ENCODE measurements around the gene PDXDC1.
"Not testable (repeated sequence)": the region's sequence is repeated elsewhere in the genome, so short reads cannot be mapped to it uniquely, and the experiment has no call there.

The PDXDC1 gene

DNA sequence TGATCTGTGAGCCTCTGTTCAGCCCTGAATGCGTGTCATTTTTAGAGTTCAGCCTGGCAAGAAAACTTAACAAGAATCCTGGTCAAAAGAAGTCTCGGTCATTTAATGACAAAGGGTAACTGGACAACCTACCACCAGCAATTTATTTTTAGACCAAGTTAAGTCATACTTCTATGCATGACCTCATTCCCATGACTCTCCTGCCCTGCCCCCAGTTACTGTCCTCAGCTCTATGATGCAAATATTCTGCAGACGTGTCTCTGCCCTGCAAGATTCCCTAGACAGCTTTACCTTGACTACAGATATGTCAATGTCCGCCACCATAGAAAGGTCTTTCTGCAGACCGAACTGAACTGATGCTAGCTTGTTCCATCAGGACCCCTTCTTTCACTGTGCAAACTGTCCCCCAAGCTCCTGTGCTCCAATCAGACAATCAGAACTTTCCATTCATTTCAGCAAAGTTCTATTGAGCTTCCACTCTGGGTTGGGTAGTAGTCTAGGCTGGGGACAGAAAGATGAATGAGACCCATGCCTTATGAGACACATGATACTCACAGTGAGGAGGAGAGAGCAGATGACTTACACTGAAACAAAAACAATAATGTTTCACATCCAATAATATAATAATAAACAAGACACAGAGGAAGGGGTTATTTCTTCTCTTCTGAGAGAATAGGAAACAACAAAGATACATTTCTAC, 194.3 kb downstream of the PDXDC1 start:
- not testable (repeated sequence) for DNase-seq

DNA sequence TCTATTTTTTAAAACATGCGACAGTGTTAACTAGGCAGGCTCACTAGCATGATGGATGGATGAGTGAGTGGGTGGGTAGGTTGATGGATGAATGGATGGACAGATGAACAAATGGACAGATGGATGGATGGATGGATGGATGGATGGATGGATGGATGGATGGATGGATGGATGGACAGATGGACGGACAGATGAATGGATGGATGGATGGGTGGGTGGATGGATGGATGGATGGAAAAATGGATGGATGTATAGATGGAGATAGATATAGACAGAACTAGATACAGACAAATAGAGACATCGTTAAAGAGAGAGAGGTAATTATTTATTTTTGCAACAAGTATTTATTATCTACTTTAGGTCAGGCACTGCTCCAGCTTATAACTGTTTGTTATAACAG, 205.1 kb downstream of the PDXDC1 start:
- DNase-seq = not testable (repeated sequence)

DNA sequence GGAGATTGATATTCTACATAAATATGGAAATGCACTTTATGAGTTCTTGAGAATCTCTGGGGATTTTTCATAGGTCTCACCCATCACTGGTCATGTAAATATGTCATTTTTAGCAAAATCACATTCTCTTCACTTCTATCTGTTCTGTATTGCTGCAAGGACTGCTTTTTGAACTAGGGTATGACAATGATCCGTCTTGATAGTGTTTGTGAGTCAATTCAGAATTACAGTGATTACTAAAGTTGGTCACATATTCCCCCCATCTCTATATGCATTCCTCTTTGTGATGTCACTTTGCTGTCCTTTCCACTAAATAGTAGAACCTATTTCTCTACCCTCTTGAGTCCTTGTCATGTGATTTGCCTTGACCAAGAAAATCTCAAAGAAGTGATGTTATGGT, 206.1 kb downstream of the PDXDC1 start:
- not testable (repeated sequence) for DNase-seq

DNA sequence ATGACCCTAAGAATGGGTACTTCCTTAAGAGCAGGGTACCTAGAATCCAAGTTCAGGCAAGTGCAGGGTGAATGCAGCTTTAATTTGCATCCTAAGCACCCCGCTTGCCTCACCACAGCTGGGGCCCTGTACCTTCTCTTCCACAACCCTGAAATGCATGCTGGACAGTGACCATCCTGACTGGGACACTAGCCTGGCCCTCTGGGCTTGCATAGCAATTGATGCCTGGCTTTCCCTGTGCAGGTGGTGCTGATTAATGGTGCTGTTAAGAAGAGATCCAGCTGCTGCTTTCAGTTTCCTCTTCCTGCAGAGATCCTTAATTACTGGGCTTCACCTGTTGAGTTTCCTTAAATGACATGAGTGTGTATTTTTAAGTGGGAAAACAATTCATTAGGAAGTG, 209.2 kb downstream of the PDXDC1 start:
- not testable (repeated sequence) for DNase-seq

Data from suppressor macrophage treated with lipopolysaccharide for 4 hours (primary cell).